Measurements from ENCODE around the gene YY1.

The YY1 gene

DNA sequence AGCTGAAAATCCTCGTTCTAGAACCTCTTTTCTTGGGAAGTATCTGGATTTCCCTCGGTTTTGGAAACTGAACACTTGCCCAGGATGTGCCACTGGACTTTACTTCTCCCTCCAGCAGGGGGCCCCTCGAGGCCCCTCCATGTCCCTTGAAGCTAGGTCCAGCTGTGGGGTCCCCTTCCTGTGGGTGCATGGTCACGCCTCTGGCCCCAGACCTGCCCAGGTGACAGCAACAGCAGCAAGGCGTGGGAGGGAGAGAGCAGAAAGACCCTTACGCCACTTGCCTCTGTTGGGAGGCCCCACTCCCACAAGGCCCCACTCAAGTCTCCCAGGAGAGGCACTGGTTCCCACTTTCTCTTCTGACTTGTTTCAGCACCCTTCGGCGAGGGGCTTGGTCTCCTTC, 64.2 kb downstream of the YY1 start:
- TF ChIP-seq FOXP2 (optimal IDR thresholded peaks at IDR 0.05; ENCODE audit: borderline replicate concordance, extremely low read depth, extremely low read length, insufficient read depth): no peak
- no peak for TF ChIP-seq POLR2AphosphoS5 (IDR thresholded peaks at IDR 0.05; ENCODE audit: low read depth, low read length)
- no peak for TF ChIP-seq TAF1 (IDR thresholded peaks at IDR 0.05; ENCODE audit: borderline replicate concordance, insufficient read depth, low read length)
- TF ChIP-seq, protein P1, sequence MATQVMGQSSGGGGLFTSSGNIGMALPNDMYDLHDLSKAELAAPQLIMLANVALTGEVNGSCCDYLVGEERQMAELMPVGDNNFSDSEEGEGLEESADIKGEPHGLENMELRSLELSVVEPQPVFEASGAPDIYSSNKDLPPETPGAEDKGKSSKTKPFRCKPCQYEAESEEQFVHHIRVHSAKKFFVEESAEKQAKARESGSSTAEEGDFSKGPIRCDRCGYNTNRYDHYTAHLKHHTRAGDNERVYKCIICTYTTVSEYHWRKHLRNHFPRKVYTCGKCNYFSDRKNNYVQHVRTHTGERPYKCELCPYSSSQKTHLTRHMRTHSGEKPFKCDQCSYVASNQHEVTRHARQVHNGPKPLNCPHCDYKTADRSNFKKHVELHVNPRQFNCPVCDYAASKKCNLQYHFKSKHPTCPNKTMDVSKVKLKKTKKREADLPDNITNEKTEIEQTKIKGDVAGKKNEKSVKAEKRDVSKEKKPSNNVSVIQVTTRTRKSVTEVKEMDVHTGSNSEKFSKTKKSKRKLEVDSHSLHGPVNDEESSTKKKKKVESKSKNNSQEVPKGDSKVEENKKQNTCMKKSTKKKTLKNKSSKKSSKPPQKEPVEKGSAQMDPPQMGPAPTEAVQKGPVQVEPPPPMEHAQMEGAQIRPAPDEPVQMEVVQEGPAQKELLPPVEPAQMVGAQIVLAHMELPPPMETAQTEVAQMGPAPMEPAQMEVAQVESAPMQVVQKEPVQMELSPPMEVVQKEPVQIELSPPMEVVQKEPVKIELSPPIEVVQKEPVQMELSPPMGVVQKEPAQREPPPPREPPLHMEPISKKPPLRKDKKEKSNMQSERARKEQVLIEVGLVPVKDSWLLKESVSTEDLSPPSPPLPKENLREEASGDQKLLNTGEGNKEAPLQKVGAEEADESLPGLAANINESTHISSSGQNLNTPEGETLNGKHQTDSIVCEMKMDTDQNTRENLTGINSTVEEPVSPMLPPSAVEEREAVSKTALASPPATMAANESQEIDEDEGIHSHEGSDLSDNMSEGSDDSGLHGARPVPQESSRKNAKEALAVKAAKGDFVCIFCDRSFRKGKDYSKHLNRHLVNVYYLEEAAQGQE (IDR thresholded peaks at IDR 0.05; ENCODE audit: insufficient read depth in 1 of 2, low read depth in 2 of 2, low read length in 2 of 2): no peak
- TF ChIP-seq SIN3A (IDR thresholded peaks at IDR 0.05; ENCODE audit: borderline replicate concordance, insufficient read depth, low read length): no peak

DNA sequence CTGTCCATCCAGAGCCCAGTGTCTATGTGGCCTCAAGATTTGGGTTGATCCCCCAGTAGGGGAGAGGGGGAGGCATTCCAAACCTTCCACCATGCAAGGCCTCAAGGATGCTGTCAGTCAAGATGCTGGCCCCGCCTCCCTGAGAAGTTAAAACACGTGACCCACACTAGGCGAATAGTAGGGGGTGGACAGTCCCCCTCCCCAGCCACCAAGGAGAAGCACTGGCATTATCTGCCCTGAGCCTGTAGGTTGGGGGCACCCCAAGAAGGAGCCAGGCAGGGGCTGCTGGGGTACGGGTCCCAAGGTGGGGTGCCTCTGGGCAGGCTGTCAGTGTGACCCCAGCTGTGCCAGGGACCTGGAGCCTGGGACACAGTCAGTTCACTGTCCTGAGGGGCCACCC, 65.0 kb downstream of the YY1 start:
- TF ChIP-seq, protein P1 (IDR thresholded peaks at IDR 0.05; ENCODE audit: insufficient read depth in 1 of 2, low read depth in 2 of 2, low read length in 2 of 2): no peak
- TF ChIP-seq TAF1 (IDR thresholded peaks at IDR 0.05; ENCODE audit: borderline replicate concordance, insufficient read depth, low read length) (no peak), FOXP2 (optimal IDR thresholded peaks at IDR 0.05; ENCODE audit: borderline replicate concordance, extremely low read depth, extremely low read length, insufficient read depth) (no peak), POLR2AphosphoS5 (IDR thresholded peaks at IDR 0.05; ENCODE audit: low read depth, low read length) (no peak), SIN3A (IDR thresholded peaks at IDR 0.05; ENCODE audit: borderline replicate concordance, insufficient read depth, low read length) (no peak)

- TF ChIP-seq SIN3A (IDR thresholded peaks at IDR 0.05; ENCODE audit: borderline replicate concordance, insufficient read depth, low read length) (no peak), FOXP2 (optimal IDR thresholded peaks at IDR 0.05; ENCODE audit: borderline replicate concordance, extremely low read depth, extremely low read length, insufficient read depth) (no peak), POLR2AphosphoS5 (IDR thresholded peaks at IDR 0.05; ENCODE audit: low read depth, low read length) (no peak), TAF1 (IDR thresholded peaks at IDR 0.05; ENCODE audit: borderline replicate concordance, insufficient read depth, low read length) (no peak)
- TF ChIP-seq, protein P1 (IDR thresholded peaks at IDR 0.05; ENCODE audit: insufficient read depth in 1 of 2, low read depth in 2 of 2, low read length in 2 of 2): no peak
Measured at GRCh38 chr14:100304825-100305323, 65.9 kb downstream of the YY1 start.

GRCh38 chr14:100305324-100306100, 66.6 kb downstream of the YY1 start:
- TF ChIP-seq SIN3A (IDR thresholded peaks at IDR 0.05; ENCODE audit: borderline replicate concordance, insufficient read depth, low read length): no peak
- no peak for TF ChIP-seq FOXP2 (optimal IDR thresholded peaks at IDR 0.05; ENCODE audit: borderline replicate concordance, extremely low read depth, extremely low read length, insufficient read depth)
- TF ChIP-seq, protein P1 (IDR thresholded peaks at IDR 0.05; ENCODE audit: insufficient read depth in 1 of 2, low read depth in 2 of 2, low read length in 2 of 2): no peak
- no peak for TF ChIP-seq TAF1 (IDR thresholded peaks at IDR 0.05; ENCODE audit: borderline replicate concordance, insufficient read depth, low read length)
- TF ChIP-seq POLR2AphosphoS5 (IDR thresholded peaks at IDR 0.05; ENCODE audit: low read depth, low read length): no peak

All from PFSK-1 (cell line).